ENCODE results near the gene FUT7.
"Not testable (repeated sequence)": the region's sequence is repeated elsewhere in the genome, so short reads cannot be mapped to it uniquely, and the experiment has no call there.

FUT7 gene

GRCh38 chr9:137067860-137068538 lies 36.1 kb upstream of the FUT7 start:
- DNase-seq (ENCODE audit: insufficient read length, low spot score) (peak; percentile 73), FAIRE-seq (no peak)

GRCh38 chr9:137066096-137066861 lies 34.4 kb upstream of the FUT7 start:
- DNase-seq (ENCODE audit: insufficient read length, low spot score): no peak
- no peak for FAIRE-seq

- no peak for FAIRE-seq
Measured at GRCh38 chr9:137065336-137065967, 33.6 kb upstream of the FUT7 start.

GRCh38 chr9:137064880-137065164 lies 32.9 kb upstream of the FUT7 start:
- FAIRE-seq: no peak

More at GRCh38 chr9:137065336-137065967, 33.6 kb upstream of the FUT7 start:
- no peak for DNase-seq (ENCODE audit: insufficient read length, low spot score)

GRCh38 chr9:137064027-137064879 lies 32.4 kb upstream of the FUT7 start:
- DNase-seq (ENCODE audit: insufficient read length, low spot score) (no peak), FAIRE-seq (peak; percentile 79)

More at GRCh38 chr9:137064880-137065164, 32.9 kb upstream of the FUT7 start:
- no peak for DNase-seq (ENCODE audit: insufficient read length, low spot score)

GRCh38 chr9:137063311-137064026 lies 31.6 kb upstream of the FUT7 start:
- FAIRE-seq (no peak), DNase-seq (ENCODE audit: insufficient read length, low spot score) (no peak)

GRCh38 chr9:137062798-137063197 lies 30.9 kb upstream of the FUT7 start:
- not testable (repeated sequence) for FAIRE-seq; DNase-seq (ENCODE audit: insufficient read length, low spot score)

GRCh38 chr9:137062384-137062783 lies 30.5 kb upstream of the FUT7 start:
- FAIRE-seq (no peak), DNase-seq (ENCODE audit: insufficient read length, low spot score) (no peak)

- FAIRE-seq (no peak), DNase-seq (ENCODE audit: insufficient read length, low spot score) (no peak)
Measured at GRCh38 chr9:137058521-137059234, 26.8 kb upstream of the FUT7 start.

- FAIRE-seq: no peak
- no peak for DNase-seq (ENCODE audit: insufficient read length, low spot score)
Measured at GRCh38 chr9:137057545-137057944, 25.7 kb upstream of the FUT7 start.

GRCh38 chr9:137056739-137057415 lies 25.0 kb upstream of the FUT7 start:
- DNase-seq (ENCODE audit: insufficient read length, low spot score) (no peak), FAIRE-seq (no peak)

GRCh38 chr9:137055385-137056364 lies 23.8 kb upstream of the FUT7 start:
- DNase-seq (ENCODE audit: insufficient read length, low spot score) (no peak), FAIRE-seq (no peak)

GRCh38 chr9:137054932-137055384 lies 23.1 kb upstream of the FUT7 start:
- FAIRE-seq: no peak
- no peak for DNase-seq (ENCODE audit: insufficient read length, low spot score)

GRCh38 chr9:137053944-137054931 lies 22.4 kb upstream of the FUT7 start, which contains the start of gene ENTPD2:
TSS of gene ENTPD2 (minus strand) at chr9:137054061. CDS start at chr9:137053997, 64 bp downstream.
- no peak for FAIRE-seq
- no peak for DNase-seq (ENCODE audit: insufficient read length, low spot score)

- DNase-seq (ENCODE audit: insufficient read length, low spot score) (no peak), FAIRE-seq (no peak)
Measured at GRCh38 chr9:137052998-137053943, 21.4 kb upstream of the FUT7 start.

Measured in HTR-8/SVneo (cell line).